Hypothalamus (tissue), 51 donors: ENCODE data around the gene IL6R.

ENCODE experiments used
- DNase-seq, 51 donors: peaks; one replicate each; lab custom pipeline; 2025; lab: John Stamatoyannopoulos, UW

IL6R gene

GRCh38 chr1:154445040-154445472, 39.9 kb downstream of the IL6R start:
- DNase-seq = no peak

DNA sequence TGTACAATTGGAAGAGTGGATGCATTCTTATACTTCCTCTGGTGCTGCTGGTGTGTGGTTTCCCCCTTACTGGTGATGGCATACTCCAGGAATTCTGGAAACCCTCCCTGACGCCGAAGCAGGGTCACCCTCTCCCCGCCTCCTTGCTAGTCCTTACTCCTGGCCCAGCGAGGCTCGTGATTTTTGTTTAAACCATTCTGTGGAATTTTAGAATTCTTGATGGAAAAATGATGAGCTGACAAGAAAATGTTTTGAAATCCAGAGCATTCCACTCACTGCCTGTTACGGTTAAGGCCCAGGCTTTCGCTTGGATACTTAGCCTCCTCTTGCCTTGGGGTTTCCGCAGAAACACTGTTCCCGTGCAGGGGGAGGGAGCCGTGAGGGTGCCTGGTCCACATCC, 41.1 kb downstream of the IL6R start:
- DNase-seq = no peak

- no peak for DNase-seq
Observed at GRCh38 chr1:154446789-154447188, 41.6 kb downstream of the IL6R start.

GRCh38 chr1:154448331-154448811, 43.2 kb downstream of the IL6R start:
- no peak for DNase-seq

- DNase-seq = peak in 3 of 51 donors; percentile 19 to 46 (median 46)
Observed at GRCh38 chr1:154453161-154453560, 48.0 kb downstream of the IL6R start.

- DNase-seq = peak in 3 of 51 donors; percentile 16 to 39 (median 17)
Observed at GRCh38 chr1:154453574-154454352, 48.6 kb downstream of the IL6R start.

- DNase-seq = no peak
Observed at GRCh38 chr1:154454386-154455120, 49.4 kb downstream of the IL6R start.

- no peak for DNase-seq
Observed at GRCh38 chr1:154456631-154457030, 51.5 kb downstream of the IL6R start.

DNA sequence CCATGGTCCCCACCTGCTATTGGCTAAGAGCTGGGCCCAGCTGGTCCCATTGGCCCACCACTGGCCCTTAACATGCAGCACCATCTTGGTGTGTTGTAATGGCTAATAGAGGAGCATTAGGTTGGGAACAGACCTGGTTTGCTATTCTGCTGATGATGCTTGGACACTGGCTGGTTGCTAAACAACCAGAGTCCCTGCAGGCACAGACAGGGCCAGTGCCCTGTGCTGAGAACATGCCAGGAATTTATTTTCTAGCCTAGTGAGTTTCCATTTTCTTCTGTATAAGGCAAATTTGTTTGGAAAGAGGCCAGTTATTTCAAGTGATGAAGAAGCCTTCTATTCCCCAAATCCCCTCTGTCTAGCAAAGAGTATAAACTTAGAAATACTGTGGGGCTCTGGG, 53.9 kb downstream of the IL6R start:
- peak in 13 of 51 donors; percentile 11 to 51 (median 24) for DNase-seq

DNA sequence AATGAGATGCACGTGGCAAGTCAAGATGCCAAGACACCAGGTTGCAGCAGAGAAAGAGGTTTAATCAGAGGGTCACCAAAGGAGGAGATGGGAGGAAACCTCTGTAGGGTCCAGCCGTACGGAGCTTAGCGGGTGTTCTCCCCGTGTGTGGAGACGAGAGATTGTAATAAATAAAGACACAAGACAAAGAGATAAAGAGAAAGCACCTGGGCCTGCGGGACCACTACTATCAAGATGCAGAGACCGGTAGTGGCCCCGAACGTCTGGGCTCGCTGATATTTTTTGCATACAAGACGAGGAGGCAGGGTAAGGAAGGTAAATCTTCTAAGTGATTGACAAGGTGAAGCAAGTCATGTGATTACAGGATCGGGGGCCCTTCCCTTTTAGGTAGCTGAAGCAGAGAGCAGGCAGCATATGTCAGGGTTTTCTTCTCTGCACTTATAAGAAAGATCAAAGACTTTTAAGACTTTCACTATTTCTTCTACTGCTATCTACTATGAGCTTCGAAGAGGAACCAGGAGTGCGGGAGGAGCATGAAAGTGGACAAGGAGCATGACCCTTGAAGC, 55.6 kb downstream of the IL6R start:
- no peak for DNase-seq

GRCh38 chr1:154463512-154463990, 58.4 kb downstream of the IL6R start:
- DNase-seq = no peak

- peak in 1 of 51 donors; percentile 69 for DNase-seq
Observed at GRCh38 chr1:154465621-154466195, 60.6 kb downstream of the IL6R start.

DNA sequence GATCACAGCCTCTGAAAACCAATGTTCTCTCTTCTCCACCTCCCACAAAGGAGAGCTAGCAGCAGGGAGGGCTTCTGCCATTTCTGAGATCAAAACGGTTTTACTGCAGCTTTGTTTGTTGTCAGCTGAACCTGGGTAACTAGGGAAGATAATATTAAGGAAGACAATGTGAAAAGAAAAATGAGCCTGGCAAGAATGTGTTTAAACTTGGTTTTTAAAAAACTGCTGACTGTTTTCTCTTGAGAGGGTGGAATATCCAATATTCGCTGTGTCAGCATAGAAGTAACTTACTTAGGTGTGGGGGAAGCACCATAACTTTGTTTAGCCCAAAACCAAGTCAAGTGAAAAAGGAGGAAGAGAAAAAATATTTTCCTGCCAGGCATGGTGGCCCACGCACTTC, 61.1 kb downstream of the IL6R start:
- peak in 1 of 51 donors; percentile 69 for DNase-seq

GRCh38 chr1:154466921-154467417, 61.8 kb downstream of the IL6R start:
- peak in 3 of 51 donors; percentile 12 to 23 (median 23) for DNase-seq

DNA sequence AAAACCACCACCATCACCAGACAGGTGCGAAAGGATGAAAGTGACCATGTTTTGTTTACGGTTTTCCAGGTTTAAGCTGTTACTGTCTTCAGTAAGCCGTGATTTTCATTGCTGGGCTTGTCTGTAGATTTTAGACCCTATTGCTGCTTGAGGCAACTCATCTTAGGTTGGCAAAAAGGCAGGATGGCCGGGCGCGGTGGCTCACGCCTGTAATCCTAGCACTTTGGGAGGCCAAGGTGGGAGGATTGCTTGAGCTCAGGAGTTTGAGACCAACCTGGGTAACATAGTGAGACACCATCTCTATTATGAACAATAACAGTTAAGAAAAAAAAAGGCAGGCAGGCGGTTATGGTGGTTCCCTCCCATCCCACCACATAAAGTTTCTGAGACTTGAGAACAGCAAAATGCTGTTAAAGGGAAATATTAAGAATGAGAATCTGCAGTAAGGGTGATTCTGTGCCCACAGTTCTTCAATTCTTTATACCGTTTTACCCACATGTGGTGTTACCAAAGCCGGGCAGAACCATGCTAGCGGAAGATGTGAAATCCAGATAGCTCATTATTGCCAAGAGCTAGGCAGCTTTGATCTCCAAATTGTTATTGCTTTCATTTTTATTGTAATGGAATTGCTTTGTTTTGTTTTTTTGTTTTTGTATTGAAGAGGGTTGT, 62.4 kb downstream of the IL6R start:
- peak in 1 of 51 donors; percentile 57 for DNase-seq

GRCh38 chr1:154468535-154469250, 63.5 kb downstream of the IL6R start:
- peak in 3 of 51 donors; percentile 4 to 21 (median 20) for DNase-seq

DNA sequence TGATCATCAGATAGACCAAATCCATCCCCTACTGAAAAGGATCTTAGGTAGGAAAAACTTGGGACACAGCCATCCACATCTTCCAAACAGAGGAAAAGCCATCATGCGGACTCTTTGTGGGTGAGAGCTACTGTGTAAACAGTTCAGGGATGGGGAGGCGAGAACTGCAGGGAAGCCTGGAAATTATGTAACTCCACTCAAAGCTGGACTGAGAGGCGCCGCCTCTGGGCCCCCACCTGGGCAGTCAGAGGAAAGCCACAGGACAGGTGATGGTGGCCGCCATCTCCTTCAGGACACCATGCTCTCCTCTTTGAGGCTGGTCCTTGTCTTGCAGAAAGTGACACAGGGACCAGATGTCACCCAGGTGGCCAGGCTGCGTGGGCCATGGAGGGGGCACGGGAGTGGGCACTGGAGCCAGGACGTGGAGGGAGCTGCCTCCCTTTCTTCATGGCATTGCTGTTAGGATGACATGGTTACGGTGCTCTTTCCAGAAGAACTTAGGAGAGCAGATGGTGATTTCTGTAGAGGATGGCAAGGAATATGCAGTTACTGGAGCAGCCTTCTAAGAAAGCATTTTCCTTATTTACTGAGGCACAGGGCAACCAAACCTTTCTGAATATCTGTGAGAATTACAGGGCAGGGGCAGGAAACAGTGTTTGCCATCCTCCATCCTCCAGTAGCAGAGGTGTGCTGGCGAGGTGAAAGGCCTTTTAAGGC, 64.9 kb downstream of the IL6R start:
- DNase-seq = no peak

DNA sequence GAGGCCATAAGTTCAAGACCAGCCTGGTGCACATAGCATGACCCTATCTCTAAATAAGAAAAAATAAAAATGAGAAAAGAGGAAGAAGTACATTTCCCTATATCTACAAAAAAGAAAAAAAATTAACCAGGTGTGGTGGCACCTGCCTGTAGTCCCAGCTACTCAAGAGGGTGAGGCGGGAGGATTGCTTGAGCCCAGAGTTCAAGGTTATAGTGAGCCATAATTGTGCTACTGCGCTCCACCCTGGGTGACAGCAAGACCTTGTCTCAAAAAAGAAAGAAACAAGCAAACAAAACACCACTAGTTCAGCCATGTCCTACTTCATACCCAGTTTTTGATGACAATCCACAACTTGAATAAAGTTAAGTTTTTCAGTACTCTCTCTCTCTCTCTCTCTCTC, 66.2 kb downstream of the IL6R start:
- DNase-seq = no peak

GRCh38 chr1:154474802-154475201, 69.7 kb downstream of the IL6R start:
- peak in 48 of 51 donors; percentile 9 to 91 (median 70) for DNase-seq
